HG03342 (cell line): ENCODE data around the gene TRIM71.
A peak's percentile ranks its signal among the peaks of the same experiment; 100 is the strongest.

ENCODE experiments used
- ATAC-seq: cut with Tn5 transposase; IDR thresholded peaks from one replicate; pipeline ENCODE4 v1.9.1; 2021; ENCODE audit warnings: mild to moderate bottlenecking, moderate library complexity; ENCODE audit not compliant: unreplicated experiment

TRIM71 gene

GRCh38 chr3:32862936-32863487, 45.2 kb downstream of the TRIM71 start:
- no peak for ATAC-seq

- ATAC-seq = no peak
Observed at GRCh38 chr3:32865383-32865782, 47.6 kb downstream of the TRIM71 start.

- no peak for ATAC-seq
Observed at GRCh38 chr3:32866533-32866932, 48.7 kb downstream of the TRIM71 start.

DNA sequence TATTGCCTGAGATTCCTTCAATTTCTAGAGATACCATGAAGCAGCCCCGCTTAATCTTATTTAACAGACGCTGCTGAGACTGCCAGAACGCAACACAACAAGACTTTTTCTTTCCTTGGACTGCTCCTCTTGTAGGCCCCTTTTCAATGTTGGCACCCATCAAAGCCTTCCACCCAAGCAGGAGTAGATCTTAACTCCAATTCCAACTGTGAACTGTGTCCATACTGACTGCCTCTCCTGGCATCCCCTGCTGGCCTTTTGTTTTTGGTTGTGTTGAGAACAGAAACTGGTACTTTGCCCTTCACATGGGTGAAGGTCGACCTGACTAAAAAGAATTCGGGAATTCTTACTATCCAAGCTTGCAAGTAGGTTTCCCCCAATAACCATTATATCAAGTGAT, 50.2 kb downstream of the TRIM71 start:
- no peak for ATAC-seq

DNA sequence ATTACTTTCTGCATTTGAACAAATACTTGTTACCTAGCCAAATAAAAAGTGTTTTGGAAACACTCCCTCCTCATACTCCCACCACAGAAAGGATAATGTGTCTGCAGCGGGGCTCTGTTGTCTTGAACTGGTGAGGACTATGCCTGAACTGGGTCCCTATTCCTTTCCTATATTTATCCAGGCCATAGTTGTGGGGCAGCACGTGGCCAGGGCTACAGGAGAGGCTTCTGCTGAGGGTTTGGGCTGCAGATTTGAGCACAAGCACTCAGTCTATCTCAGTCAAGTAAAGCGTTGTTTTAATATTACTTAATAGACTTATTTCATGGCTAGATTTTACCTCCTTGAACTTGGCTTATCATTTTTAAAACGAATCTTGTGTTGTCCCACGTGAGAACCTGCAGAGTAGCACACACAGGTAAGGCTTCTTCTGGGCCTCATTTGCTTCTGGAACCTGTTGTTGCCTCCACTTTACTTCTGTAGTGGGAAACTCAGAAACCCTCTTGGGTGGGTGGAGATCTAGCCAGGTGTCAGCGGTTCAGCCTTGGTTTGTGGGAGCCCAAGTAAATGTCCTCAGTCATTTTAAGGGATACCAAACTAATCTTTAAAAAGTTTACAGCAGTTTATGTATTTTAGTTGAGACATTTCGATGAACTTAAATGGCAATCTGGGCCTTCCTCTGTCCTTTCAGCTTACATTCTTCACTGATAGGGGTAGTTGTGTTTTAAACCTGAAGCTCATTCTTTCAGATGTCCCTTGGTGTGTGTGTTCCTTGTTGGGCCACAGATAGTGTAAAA, 51.1 kb downstream of the TRIM71 start:
- no peak for ATAC-seq

DNA sequence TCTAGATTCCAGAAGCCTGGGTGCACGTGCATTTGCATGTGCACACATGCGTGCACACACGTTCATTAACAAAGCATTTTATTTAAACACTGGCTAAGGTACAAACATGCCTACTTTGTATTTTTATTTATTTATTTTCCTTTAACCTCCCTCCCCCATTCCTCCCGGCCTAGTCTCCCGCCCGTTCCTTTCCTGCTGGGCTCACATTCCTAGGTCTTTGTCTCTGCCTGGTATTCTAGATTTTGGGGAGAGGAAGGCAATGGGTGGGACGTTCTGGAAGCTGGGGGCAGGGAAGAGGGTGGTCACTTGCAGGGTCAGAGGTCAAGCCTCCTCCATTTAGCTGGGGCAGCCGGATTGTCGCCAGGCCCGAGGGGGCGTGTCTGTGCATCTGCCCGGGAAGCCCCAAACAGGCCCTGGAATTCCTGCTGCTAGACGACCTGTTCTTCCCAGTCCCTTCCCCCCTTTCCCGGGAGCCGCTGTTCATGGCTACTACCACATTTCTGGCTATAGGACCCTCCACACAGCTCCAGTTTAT, 51.8 kb downstream of the TRIM71 start:
- ATAC-seq = no peak

GRCh38 chr3:32870373-32871095, 52.7 kb downstream of the TRIM71 start:
- ATAC-seq = no peak

GRCh38 chr3:32871273-32871672, 53.5 kb downstream of the TRIM71 start:
- ATAC-seq = no peak

DNA sequence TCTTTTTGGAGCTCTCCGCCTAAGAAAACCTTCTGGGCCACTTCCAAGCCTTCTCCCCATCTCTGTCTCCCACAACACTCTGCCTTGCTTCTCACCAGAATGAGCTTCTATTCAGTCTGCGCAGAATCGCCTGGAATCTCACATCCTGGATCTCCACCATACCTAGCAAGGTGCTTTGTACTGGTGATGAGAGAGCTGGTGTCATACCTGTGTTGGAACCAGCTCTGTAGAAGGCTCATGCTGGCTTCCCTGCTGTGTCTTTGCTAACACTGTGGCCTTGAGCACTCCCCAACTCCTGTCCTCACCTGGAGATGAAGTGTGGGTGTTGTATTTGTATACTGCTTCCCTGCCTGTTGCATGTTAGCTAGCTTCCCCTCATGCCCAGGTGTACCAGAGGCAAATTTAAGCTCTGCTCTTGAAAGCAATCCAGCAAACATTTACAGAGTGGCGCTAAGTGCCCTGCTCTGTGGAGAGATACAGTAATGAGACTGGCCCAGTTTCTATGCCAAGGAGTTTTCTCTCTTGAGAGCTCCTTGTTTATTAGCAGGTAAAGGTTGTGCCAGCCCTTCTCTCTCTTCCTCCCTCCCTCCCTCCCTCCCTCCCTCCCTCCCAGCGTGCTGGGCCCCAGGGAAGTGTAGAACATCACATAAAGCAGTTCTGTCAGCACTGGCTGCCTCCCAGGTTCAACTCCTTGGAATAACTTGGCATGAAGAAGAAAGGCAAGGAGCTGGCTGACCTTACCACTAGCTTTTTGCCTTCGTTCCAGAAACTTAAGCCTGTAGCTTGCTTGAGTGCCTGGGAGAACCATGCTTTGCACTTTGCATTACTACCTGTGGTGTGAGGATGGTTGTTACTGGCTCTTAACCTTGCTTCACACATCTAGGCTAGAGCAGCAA, 54.9 kb downstream of the TRIM71 start:
- no peak for ATAC-seq

DNA sequence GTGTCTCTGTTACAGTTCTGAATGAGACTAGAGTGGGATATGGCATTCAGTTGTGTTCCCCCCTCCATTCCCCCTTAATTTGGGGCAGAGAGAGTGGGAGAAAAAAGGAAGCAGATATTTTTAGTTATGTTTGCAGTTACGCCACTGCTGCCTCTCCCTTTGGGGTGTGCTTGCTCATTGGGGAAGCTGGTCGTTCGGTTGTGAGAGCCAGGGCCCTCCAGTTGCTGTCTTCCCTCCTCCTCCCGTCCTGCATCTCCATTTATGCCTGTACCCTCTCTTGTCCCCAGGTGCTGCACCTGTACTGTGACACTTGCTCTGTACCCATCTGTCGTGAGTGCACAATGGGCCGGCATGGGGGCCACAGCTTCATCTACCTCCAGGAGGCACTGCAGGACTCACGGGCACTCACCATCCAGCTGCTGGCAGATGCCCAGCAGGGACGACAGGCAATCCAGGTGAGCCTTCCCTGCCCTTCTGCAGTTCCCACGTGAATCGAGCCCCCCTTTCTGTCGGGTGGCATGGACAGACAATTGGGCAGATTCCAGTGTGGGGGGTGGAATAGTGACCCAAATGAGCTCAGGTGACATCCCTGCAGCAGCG, 55.8 kb downstream of the TRIM71 start:
- no peak for ATAC-seq

DNA sequence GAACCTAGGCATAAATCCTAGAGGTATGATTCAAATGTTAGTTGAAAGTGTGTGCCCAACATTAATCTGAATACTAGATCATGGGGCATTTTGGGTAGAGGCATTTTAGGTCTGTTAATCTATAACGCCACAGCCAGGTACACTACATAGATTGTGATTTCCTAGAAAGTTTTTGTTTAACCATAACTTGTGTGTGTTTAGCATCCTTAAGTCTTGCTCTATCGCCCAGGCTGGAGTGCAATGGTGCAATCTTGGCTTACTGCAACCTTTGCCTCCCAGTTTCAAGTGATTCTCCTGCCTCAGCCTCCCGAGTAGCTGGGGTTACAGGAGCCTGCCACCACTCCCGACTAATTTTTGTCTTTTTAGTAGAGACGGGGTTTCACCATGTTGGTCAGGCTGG, 59.1 kb downstream of the TRIM71 start:
- ATAC-seq = no peak

GRCh38 chr3:32877598-32877997, 59.8 kb downstream of the TRIM71 start:
- ATAC-seq = no peak

GRCh38 chr3:32880225-32880624, 62.4 kb downstream of the TRIM71 start:
- ATAC-seq = no peak

GRCh38 chr3:32881624-32882023, 63.8 kb downstream of the TRIM71 start:
- no peak for ATAC-seq

- peak; percentile 59 for ATAC-seq
Observed at GRCh38 chr3:32882189-32882588, 64.4 kb downstream of the TRIM71 start.

GRCh38 chr3:32882603-32883025, 64.8 kb downstream of the TRIM71 start:
- peak; percentile 90 for ATAC-seq

DNA sequence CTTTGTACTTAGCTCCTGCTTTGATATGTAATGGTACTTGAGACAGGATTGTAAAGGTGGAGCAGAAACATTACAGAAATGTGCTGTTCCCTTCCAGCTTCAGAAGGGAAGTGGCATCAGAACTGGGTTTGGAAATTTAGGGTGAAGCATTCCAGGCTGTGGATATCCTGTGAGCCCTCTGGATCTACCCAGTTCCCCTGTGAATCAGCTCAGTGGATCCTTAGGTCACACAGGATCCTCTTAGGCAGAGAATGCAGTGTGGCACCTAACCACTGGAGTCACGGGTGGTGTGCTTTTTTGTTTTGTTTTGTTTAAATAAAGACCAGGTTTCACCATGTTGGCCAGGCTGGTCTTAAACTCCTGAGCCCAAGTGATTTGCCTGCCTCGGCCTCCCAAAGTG, 66.0 kb downstream of the TRIM71 start:
- ATAC-seq = no peak

GRCh38 chr3:32884591-32884990, 66.8 kb downstream of the TRIM71 start:
- no peak for ATAC-seq

GRCh38 chr3:32885283-32885901, 67.6 kb downstream of the TRIM71 start:
- ATAC-seq = no peak

GRCh38 chr3:32886296-32886695, 68.5 kb downstream of the TRIM71 start:
- ATAC-seq = no peak
